Panc1 (cell line): ENCODE results near the gene MAP2.

Experiments used
- POLR2AphosphoS5 ChIP-seq: IDR thresholded peaks from 2 replicates; pipeline ENCODE4 v1.6.1; 2012; ENCODE audit warnings: mild to moderate bottlenecking, low read depth, low read length, moderate library complexity
- TCF7L2 ChIP-seq: IDR thresholded peaks from 2 replicates; pipeline ENCODE4 v1.6.1; 2011; ENCODE audit warnings: mild to moderate bottlenecking, low read depth, low read length, inconsistent platforms

GRCh38 chr2:209582281-209582680 lies 158.4 kb downstream of the MAP2 start:
- TF ChIP-seq TCF7L2 (no peak), POLR2AphosphoS5 (no peak)
